ENCODE results near the gene IL26. TPM values are rescaled to one million over a fixed set of nuclear protein-coding genes. Genes with fewer than 3 reads are reported as not detected.
"Not testable (repeated sequence)": the region's sequence is repeated elsewhere in the genome, so short reads cannot be mapped to it uniquely, and the experiment has no call there.

IL26 gene
- total RNA-seq, 1 donor from 2014 or later: 2.5 TPM

- peaks cover 2% of the 10 kb centered on the region for H3K36me3 Mint-ChIP-seq (ENCODE audit: low read depth)
- H3K9me3 Mint-ChIP-seq (ENCODE audit: low read depth): no peaks in the 10 kb centered on the region
- no peak overlapping the region for H3K4me3 Mint-ChIP-seq (ENCODE audit: unreplicated experiment)
These were observed 48.0 kb downstream of the IL26 start for GRCh38 chr12:68177562-68177961.

GRCh38 chr12:68176257-68176656 lies 49.4 kb downstream of the IL26 start:
- no peak for DNase-seq (ENCODE audit: low spot score)
- Mint-ChIP-seq H3K4me3 (ENCODE audit: unreplicated experiment) (no peak overlapping the region), H3K27ac (ENCODE audit: unreplicated experiment) (no peak overlapping the region), H3K9me3 (ENCODE audit: low read depth) (no peaks in the 10 kb centered on the region), H3K4me1 (ENCODE audit: low read depth) (peaks cover 14% of the 10 kb centered on the region), H3K36me3 (ENCODE audit: low read depth) (peaks cover 2% of the 10 kb centered on the region), H3K27me3 (ENCODE audit: low read depth) (no peaks in the 10 kb centered on the region)
- no peak for TF ChIP-seq CTCF (IDR thresholded peaks at IDR 0.05)

More at GRCh38 chr12:68177562-68177961, 48.0 kb downstream of the IL26 start:
- no peak for TF ChIP-seq CTCF (IDR thresholded peaks at IDR 0.05)
- Mint-ChIP-seq H3K4me1 (ENCODE audit: low read depth) (peaks cover 14% of the 10 kb centered on the region), H3K27me3 (ENCODE audit: low read depth) (peaks cover 3% of the 10 kb centered on the region), H3K27ac (ENCODE audit: unreplicated experiment) (no peak overlapping the region)
- DNase-seq (ENCODE audit: low spot score): no peak

- Mint-ChIP-seq H3K9me3 (ENCODE audit: low read depth) (no peaks in the 10 kb centered on the region), H3K27ac (ENCODE audit: unreplicated experiment) (no peak overlapping the region), H3K4me1 (ENCODE audit: low read depth) (peaks cover 14% of the 10 kb centered on the region), H3K4me3 (ENCODE audit: unreplicated experiment) (no peak overlapping the region), H3K36me3 (ENCODE audit: low read depth) (peaks cover 2% of the 10 kb centered on the region), H3K27me3 (ENCODE audit: low read depth) (no peaks in the 10 kb centered on the region)
- DNase-seq (ENCODE audit: low spot score): no peak
- TF ChIP-seq CTCF (IDR thresholded peaks at IDR 0.05): no peak
These were observed 50.0 kb downstream of the IL26 start for GRCh38 chr12:68175557-68176061.

- H3K4me3 Mint-ChIP-seq (ENCODE audit: unreplicated experiment); H3K9me3 Mint-ChIP-seq (ENCODE audit: low read depth); H3K36me3 Mint-ChIP-seq (ENCODE audit: low read depth); H3K27ac Mint-ChIP-seq (ENCODE audit: unreplicated experiment); DNase-seq (ENCODE audit: low spot score); H3K27me3 Mint-ChIP-seq (ENCODE audit: low read depth): not testable (repeated sequence)
- H3K4me1 Mint-ChIP-seq (ENCODE audit: low read depth): peaks cover 14% of the 10 kb centered on the region
These were observed 50.8 kb downstream of the IL26 start for GRCh38 chr12:68174761-68175160.

GRCh38 chr12:68173792-68174191 lies 51.8 kb downstream of the IL26 start:
- DNase-seq (ENCODE audit: low spot score): no peak
- Mint-ChIP-seq H3K4me3 (ENCODE audit: unreplicated experiment) (no peak overlapping the region), H3K27me3 (ENCODE audit: low read depth) (no peaks in the 10 kb centered on the region), H3K4me1 (ENCODE audit: low read depth) (peaks cover 11% of the 10 kb centered on the region), H3K9me3 (ENCODE audit: low read depth) (no peaks in the 10 kb centered on the region), H3K27ac (ENCODE audit: unreplicated experiment) (no peak overlapping the region), H3K36me3 (ENCODE audit: low read depth) (no peaks in the 10 kb centered on the region)
- no peak for TF ChIP-seq CTCF (IDR thresholded peaks at IDR 0.05)

GRCh38 chr12:68170726-68171125 lies 54.9 kb downstream of the IL26 start:
- Mint-ChIP-seq H3K36me3 (ENCODE audit: low read depth) (no peaks in the 10 kb centered on the region), H3K9me3 (ENCODE audit: low read depth) (no peaks in the 10 kb centered on the region), H3K4me1 (ENCODE audit: low read depth) (no peaks in the 10 kb centered on the region), H3K27ac (ENCODE audit: unreplicated experiment) (no peak overlapping the region), H3K4me3 (ENCODE audit: unreplicated experiment) (no peak overlapping the region), H3K27me3 (ENCODE audit: low read depth) (no peaks in the 10 kb centered on the region)
- DNase-seq (ENCODE audit: low spot score): no peak
- no peak for TF ChIP-seq CTCF (IDR thresholded peaks at IDR 0.05)

Data from chondrocyte (in vitro differentiated cells).